Fibroblast of pulmonary artery (primary cell): ENCODE data around the gene PLA2G4E.

Source experiments
- DNase-seq: peaks from one replicate; pipeline ENCODE4 v3.0.0-alpha.2; 2010; ENCODE audit warnings: low read depth
- H3K4me3 ChIP-seq: replicated peaks from 2 replicates; pipeline ENCODE4 v1.5.1; 2011; ENCODE audit warnings: low read depth, mild to moderate bottlenecking, control low read depth, low read length, moderate library complexity
- CTCF ChIP-seq: IDR thresholded peaks from 2 replicates; pipeline ENCODE4 v1.5.1; 2011; ENCODE audit warnings: mild to moderate bottlenecking, control low read depth, low read length, inconsistent platforms; ENCODE audit errors: missing control alignments

PLA2G4E gene

GRCh38 chr15:42033214-42033873 lies 12.5 kb upstream of the PLA2G4E start:
- TF ChIP-seq CTCF: no peak
- DNase-seq: no peak

GRCh38 chr15:42032376-42033213 lies 11.8 kb upstream of the PLA2G4E start:
- H3K4me3 ChIP-seq: no peak overlapping the region
- no peak for TF ChIP-seq CTCF
- DNase-seq: no peak

More at GRCh38 chr15:42033214-42033873, 12.5 kb upstream of the PLA2G4E start:
- no peak overlapping the region for H3K4me3 ChIP-seq

- DNase-seq: peak; percentile 6
- TF ChIP-seq CTCF: no peak
- no peak overlapping the region for H3K4me3 ChIP-seq
These were observed 10.5 kb upstream of the PLA2G4E start for GRCh38 chr15:42031198-42031915.

DNA sequence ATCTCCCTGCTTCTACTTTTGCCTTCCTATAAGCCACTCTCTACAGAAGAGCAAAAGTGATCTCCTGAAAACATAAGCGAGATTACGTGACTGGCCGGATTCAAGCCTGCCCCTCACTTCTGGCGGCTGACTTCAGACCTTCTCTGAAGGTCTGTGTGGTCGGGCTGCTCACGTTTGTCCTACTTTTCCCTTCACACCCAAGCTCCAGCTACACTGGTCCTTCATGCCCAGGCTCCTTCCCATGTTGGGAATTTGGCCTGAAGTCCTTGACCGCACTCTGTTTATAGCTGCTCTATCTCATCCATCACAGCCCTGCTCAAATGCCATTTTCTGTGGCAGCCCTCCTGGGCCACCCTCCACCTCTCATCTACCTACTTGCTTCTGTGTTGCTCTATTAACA lies 6.7 kb upstream of the PLA2G4E start:
- H3K4me3 ChIP-seq: no peak overlapping the region
- TF ChIP-seq CTCF: no peak

DNA sequence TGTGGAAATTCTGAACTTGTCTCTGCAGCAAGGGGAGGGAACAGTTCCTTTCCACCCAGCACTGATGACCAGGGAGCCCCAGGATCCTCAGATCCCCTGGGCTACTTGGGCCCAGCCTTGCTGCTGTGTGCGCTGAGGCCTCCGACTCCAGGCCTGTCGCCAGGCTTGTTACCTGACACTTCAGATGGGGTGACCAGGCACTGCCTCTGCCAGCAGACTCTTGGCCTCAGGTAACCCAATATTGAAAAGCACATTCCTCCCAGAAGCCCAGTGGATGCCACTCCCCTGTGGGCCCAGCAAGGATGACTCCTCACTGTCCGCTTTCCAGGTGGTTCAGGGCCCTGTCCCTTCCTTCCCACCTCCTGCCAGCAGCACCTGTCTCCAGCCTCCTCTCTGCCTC lies 3.5 kb upstream of the PLA2G4E start:
- no peak for TF ChIP-seq CTCF
- no peak for DNase-seq
- no peak overlapping the region for H3K4me3 ChIP-seq

More for the DNA sequence above, 6.7 kb upstream of the PLA2G4E start:
- no peak for DNase-seq

DNA sequence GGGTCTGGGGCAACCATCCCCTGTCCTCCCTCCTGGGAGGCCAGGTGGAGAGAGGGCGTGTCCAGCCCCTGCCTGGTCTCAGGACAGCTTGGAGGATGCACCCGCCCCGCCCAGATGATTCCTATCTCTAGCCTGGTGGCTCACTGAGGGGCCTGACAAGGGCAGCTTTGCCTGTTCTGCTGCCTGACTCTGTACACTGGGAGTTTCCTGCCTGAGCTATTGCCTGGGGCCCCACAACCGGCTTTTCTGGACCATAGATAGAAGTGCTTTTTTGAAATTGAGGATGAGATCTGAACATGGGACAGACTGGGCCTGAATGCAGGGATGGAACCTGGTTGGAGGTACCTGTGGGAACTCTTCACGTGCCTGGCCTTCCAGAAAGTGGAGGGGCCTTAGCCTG lies 751 bp upstream of the PLA2G4E start:
- DNase-seq: no peak
- H3K4me3 ChIP-seq: no peak overlapping the region
- no peak for TF ChIP-seq CTCF
